Activated effector memory CD4-positive, alpha-beta T cell treated with anti-CD3 and anti-CD28 coated beads, Interleukin-2, amount 50 U/mL, for 16 hours (primary cell): Measurements from ENCODE around the gene NPHS1.
"Not testable (repeated sequence)": the region's sequence is repeated elsewhere in the genome, so short reads cannot be mapped to it uniquely, and the experiment has no call there.

ENCODE experiments used
- DNase-seq: peaks from one replicate; pipeline ENCODE4 v3.0.0-alpha.2; 2020

Gene NPHS1

GRCh38 chr19:35811317-35812219 lies 40.7 kb downstream of the NPHS1 start:
- DNase-seq = no peak

GRCh38 chr19:35807633-35808032 lies 44.7 kb downstream of the NPHS1 start:
- DNase-seq = no peak

GRCh38 chr19:35806597-35806996 lies 45.7 kb downstream of the NPHS1 start:
- no peak for DNase-seq

GRCh38 chr19:35805526-35806102 lies 46.7 kb downstream of the NPHS1 start:
- no peak for DNase-seq

- no peak for DNase-seq
Measured at GRCh38 chr19:35801828-35802227, 50.5 kb downstream of the NPHS1 start.

- no peak for DNase-seq
Measured at GRCh38 chr19:35797663-35798062, 54.6 kb downstream of the NPHS1 start.

GRCh38 chr19:35796645-35797542 lies 55.4 kb downstream of the NPHS1 start:
- no peak for DNase-seq

GRCh38 chr19:35795564-35795963 lies 56.7 kb downstream of the NPHS1 start:
- not testable (repeated sequence) for DNase-seq

- DNase-seq = no peak
Measured at GRCh38 chr19:35793381-35794165, 58.7 kb downstream of the NPHS1 start.

- no peak for DNase-seq
Measured at GRCh38 chr19:35792888-35793287, 59.4 kb downstream of the NPHS1 start.

- DNase-seq = no peak
Measured at GRCh38 chr19:35792312-35792711, 60.0 kb downstream of the NPHS1 start.

- no peak for DNase-seq
Measured at GRCh38 chr19:35791814-35792279, 60.5 kb downstream of the NPHS1 start.

- no peak for DNase-seq
Measured at GRCh38 chr19:35790981-35791813, 61.1 kb downstream of the NPHS1 start.

GRCh38 chr19:35789978-35790944 lies 62.0 kb downstream of the NPHS1 start:
- DNase-seq = no peak

- no peak for DNase-seq
Measured at GRCh38 chr19:35789195-35789977, 62.9 kb downstream of the NPHS1 start.

- DNase-seq = no peak
Measured at GRCh38 chr19:35788205-35788960, 63.9 kb downstream of the NPHS1 start.

- no peak for DNase-seq
Measured at GRCh38 chr19:35787227-35787799, 65.0 kb downstream of the NPHS1 start.
